Fibroblast of skin of left biceps (primary cell): ENCODE results near the gene SELL.
A peak's percentile ranks its signal among the peaks of the same experiment; 100 is the strongest.
"Not testable (repeated sequence)": the region's sequence is repeated elsewhere in the genome, so short reads cannot be mapped to it uniquely, and the experiment has no call there.

ENCODE experiments used
- DNase-seq, 2 experiments: peaks; one replicate each; pipeline ENCODE4 v3.0.0-alpha.2; 2013; ENCODE audit warnings: low read depth in 2 of 2

Gene SELL

GRCh38 chr1:169711469-169712308, at the start of gene SELL:
Gene SELL, minus strand, starts transcription at chr1:169711620. Its CDS starts 122 bp downstream, at chr1:169711498.
- peak; percentile 12 to 18 for DNase-seq

DNA sequence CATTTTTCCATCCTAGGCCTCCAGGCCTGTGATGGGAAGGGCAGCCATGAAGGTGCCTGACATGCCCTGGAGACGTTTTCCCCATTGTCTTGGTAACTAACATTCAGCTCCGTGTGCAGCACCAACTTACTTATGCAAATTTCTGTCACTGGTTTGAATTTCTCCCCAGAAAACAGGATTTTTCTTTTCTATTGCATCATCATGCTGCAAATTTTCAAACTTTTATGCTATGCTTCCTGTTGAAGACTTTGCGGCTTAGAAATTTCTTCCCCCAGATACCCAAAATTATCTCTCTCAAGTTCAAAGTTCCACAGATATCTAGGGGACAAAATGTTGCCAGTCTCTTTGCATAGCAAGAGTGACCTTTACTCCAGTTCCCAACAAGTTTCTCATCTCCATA, 47.6 kb upstream of the SELL start:
- no peak for DNase-seq

- DNase-seq = no peak
These were observed 42.1 kb upstream of the SELL start for GRCh38 chr1:169753549-169753948.

DNA sequence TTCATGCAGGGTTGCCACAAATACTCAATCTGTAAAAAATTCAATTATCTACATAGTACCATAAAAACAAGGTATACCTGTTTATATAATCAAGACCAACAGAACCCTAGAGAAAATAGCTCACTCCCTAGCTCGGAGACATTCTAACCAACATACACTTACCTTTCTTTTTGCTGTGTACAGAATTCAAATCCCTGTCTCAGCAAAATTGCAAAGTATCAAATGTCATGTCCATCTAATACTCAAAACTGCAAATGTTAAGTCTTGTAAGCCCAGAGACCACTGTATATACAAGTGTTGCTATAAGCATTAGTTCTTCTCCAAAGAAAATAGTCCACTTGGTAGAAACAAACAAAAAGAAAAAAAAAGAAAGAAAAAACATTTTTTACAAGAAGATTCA, 38.6 kb upstream of the SELL start:
- DNase-seq = no peak

DNA sequence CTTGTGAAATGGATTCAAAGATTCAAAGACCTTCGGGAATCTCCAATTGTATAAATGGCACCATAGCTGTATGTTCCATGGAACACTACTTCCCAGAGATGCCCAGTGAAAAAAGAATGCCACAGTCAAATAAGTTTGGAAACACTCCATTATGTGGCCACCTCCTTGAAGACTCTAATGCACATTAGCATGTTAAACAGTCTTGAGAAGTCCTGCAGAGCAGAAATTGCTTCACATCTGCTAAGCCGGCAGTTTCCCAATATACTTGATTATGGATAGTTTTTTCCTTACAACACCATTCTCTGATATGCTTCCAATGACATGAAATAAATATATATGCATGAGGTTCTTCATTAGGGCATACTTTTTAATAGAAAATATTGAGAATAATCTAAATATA, 35.1 kb upstream of the SELL start:
- no peak for DNase-seq

DNA sequence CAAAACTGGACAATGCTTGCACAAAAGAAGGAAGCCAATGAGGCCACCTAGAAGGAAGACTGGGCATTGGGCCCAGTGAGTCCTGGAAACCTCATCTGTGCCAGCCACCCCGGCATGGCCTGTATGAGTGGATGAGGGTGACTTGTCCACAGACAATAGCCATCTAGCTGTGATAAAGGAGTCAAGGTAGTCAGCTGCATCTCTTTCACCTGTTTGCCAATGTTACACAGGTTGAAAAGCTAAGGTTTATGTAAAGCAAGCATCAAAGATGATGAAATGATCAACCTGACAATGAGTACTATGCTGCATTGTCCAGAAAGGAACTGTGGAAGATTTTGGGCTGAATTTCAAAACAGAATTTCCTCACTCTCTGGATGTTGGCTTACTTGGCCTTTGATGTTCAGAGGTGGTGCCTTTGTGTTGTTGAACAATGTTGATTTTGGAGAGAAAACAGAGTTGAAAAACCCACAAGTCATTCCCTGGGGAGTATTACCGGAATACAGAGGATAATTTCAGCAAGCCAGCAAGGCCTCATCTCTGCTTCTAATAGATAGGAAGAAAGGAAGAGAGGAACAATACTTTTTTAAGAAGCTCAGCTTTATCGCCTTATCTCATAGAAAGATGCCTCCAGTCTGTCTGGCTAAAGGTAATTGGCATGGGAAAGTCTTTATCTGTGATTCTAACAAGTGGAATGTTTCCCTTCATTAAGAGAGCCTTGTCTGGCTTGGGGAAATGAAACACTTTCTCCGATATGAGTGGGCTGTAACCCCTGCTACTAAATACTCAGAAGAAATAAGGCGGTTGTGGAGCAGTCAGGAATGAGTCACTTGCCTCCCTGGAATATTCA, 33.8 kb upstream of the SELL start:
- DNase-seq = no peak

DNA sequence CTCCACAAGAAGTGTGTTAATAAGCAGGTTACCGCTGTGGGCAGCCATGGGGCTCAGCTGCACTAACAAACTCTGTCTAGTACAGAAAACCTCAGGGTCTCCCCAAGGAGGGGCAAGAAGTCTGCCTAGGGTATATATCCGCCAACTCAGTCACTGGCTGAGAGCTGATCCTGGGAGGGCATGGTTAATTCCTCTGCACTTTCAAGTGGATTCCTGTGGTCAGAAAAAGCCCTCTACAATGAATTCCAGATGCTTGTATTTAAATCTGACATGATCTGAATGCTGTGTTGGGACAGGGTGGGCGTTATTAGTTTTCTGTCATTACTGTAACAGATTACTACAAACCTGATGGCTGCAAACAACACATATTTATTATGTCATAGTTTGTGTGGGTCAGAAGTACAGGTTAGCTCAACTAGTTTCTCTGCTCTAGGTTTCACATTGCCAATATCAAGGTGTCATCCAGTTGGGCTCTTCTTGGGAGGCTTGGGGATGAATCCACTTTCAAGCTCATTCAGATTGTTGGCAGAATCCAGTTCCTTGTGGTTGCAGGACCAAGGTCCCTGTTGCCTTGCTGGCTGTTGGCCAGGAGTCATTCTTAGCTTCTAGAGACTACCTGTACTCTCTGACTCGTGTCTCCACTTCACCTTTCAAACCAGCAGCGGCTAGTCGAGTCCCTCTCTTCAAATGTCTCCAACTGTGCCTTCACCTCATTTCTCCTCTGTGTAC, 30.4 kb upstream of the SELL start:
- peak; percentile 46 to 51 for DNase-seq

- no peak for DNase-seq
These were observed 28.6 kb upstream of the SELL start for GRCh38 chr1:169739980-169740379.

DNA sequence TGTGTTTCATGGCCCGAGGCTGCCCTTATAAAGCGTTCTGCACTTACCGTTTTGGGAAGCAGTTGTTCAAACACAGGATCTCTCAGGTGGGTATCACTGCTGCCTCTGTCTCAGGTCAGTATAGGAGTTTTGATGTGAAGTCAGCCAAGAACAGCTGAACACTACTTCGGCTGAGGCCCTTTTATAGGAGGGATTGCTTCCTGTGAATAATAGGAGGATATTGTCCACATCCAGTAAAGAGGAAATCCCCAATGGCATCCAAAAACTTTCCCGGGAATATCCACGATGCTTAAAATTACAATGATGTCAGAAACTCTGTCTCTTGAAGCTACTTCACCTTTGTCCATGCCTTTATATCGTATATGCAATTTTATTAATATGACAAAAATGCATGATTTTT, 22.5 kb upstream of the SELL start, which contains the start of gene SELE:
SELE (minus strand) TSS at position 156 of the 400 bp plus-strand sequence. CDS start 467 bp downstream, outside the sequence.
- no peak for DNase-seq

DNA sequence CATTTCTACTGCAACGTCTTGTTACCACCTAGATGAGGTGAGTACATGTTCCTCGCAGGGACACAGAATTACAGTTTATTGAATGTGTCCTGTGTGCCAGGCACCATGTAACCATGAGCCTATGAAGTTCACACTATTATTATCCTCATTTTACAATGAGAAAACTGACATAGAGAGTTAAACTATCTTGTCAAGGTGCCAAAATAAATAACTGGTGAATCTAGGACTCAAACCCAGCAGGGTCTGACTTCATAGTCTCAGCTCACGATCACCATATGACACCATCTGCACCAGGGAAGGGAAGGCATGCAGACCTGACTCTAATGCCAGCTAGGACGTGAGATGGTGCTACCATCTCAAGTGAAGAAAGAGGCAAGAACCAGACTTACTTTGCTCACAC, 20.0 kb upstream of the SELL start:
- no peak for DNase-seq

- DNase-seq = no peak
These were observed 18.6 kb upstream of the SELL start for GRCh38 chr1:169729991-169730390.

DNA sequence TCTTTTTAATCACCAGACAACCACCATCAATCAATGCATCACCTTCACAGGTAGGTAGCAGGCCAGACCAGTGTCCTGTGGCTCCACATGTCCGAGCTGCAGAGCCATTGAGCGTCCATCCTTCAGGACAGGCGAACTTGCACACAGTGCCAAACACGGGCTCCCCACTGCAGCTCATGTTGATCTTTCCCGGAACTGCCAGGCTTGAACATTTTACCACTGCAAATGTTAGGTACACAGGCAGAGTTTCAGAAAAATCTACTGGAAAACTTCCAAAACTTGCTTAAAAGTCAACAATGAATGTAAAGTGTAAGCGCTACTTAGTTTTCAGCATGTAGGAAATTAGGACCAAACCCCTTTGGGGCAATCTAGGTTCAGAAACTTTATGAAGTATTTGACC, 15.9 kb upstream of the SELL start:
- no peak for DNase-seq

- DNase-seq = no peak
These were observed 15.4 kb upstream of the SELL start for GRCh38 chr1:169726851-169727250.

GRCh38 chr1:169725930-169726329, 14.5 kb upstream of the SELL start:
- no peak for DNase-seq

DNA sequence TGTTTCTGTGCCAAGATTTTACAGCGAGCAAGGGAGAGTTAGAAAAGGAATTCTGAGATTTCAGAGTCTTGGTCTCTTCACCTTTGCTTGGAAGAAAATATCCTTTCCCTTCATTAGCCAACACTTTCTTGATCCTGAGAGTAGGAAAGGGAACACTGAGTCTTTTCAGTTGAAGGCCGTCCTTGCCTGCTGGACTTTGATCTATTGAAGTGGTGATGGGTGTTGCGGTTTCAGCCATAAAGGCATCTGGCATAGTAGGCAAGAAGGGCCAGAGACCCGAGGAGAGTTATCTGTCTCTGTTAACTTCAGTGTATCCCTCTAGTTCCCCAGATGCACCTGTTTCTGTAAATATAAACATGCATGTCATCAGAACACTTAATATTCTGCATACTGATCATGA, 12.7 kb upstream of the SELL start:
- no peak for DNase-seq

- DNase-seq = no peak
These were observed 12.3 kb upstream of the SELL start for GRCh38 chr1:169723763-169724162.

DNA sequence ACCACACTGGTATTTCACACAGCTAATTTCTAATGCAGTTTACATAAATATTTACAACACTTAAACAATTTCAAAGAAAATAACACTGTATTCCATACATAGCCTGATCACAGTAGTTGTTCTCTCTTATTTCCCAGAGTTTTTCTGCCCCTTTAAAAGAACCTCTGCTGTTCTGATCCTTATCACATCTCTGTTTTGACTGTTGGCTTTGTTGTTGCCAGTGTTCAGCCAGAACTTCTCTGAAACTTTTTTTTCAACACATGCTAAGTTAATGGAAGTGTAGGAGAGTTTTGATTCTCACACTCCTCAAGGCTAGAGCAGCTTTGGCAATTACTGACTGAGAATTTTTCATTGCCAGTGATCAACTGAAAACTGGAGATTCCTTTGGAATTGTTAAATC, 11.4 kb upstream of the SELL start:
- no peak for DNase-seq

- not testable (repeated sequence) for DNase-seq
These were observed 3.7 kb upstream of the SELL start for GRCh38 chr1:169715100-169715499.

DNA sequence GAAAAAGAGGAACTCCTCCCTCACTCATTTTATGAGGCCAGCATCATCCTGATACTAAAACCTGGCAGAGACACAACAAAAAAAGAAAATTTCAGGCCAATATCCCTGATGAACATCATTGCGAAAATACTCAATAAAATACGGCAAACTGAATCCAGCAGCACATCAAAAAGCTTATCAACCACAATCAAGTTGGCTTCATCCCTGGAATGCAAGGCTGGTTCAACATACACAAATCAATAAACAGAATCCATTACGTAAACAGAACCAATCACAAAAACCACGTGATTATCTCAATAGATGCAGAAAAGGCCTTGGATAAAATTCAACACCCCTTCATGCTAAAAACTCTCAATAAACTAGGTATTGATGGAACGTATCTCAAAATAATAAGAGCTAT, 1.7 kb upstream of the SELL start:
- DNase-seq = not testable (repeated sequence)

DNA sequence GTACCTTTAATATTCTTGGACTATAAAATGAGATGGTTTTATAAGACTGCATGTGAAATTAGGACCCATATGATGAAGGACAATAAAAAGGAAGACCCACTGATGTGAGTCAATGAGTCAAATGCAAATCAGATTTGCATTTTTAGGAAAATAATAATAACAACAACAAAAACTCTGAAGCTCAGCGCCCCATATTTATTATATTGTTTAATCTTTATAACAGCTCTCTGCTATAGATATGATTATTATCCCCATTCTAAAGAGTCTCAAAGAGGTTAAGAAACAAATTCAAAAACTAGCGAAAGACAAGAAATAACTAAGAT, 850 bp upstream of the SELL start:
- DNase-seq = no peak

GRCh38 chr1:169708647-169709046, 2.8 kb downstream of the SELL start:
- DNase-seq = no peak

DNA sequence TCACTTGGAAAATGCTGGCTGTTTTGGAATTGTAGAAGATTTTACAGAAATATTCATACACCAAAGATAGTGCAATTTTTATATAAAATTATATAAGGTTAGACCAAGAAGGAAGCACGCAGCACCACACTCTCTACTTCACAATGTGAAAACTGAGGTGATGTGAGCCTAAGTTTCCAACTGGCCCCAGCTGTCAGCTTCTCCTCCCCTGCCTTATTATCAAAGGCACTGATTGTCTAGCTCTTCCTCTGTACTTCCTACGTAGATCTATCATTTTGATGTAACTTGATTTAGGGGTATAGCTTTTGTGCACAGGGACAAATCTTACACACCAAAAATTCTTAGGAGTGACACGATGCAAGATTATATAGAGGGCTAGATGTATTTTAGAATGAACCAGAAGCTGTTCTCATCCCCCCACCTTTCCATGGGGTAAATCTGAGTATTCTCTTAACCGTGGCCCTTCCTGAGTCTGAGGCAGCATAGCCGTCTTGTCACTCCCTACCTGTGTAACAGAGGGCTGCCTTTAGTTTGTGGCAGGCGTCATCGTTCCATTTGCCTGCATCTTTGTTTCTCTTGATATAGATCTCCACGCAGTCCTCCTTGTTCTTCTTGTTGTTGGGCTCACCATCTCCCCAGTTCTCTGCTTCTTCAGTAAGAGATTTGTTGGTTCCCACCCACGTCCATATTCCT, 3.4 kb downstream of the SELL start:
- DNase-seq = no peak
